K562 (cell line): ENCODE results near the gene TNNI2. TPM values are rescaled to one million over a fixed set of nuclear protein-coding genes. Genes with fewer than 3 reads are reported as not detected.

ENCODE experiments used
- CTCF ChIP-seq, 3 experiments: IDR thresholded peaks in 2 of 3; conservative IDR thresholded peaks in 1 of 3; 2 replicates each; pipeline ENCODE4 v1.5.1; 2011 to 2012; ENCODE audit warnings: low read length in 3 of 3, mild to moderate bottlenecking in 3 of 3, control low read depth in 2 of 3, improper control_type of control experiment in 1 of 3, inconsistent platforms in 1 of 3, low read depth in 1 of 3, mixed read lengths in 1 of 3, moderate library complexity in 1 of 3; ENCODE audit not compliant: insufficient read depth in 2 of 3
- E2F4 ChIP-seq: sonication (generic); formaldehyde crosslinking; IDR thresholded peaks from 2 replicates; pipeline ENCODE4 v1.8.0; 2022; ENCODE audit warnings: mild to moderate bottlenecking, low read depth, missing genetic modification reagents
- FOS ChIP-seq: IDR thresholded peaks from 3 replicates; pipeline ENCODE4 v1.6.1; 2011; ENCODE audit not compliant: insufficient read length; ENCODE audit errors: extremely low read depth
- HMG20A ChIP-seq: fragments of 450-650 bp; formaldehyde crosslinking; conservative IDR thresholded peaks from 2 replicates; pipeline ENCODE4 v1.4.0; 2020; ENCODE audit warnings: mild to moderate bottlenecking, mixed read lengths
- HNRNPH1 ChIP-seq: fragments of 200-400 bp; formaldehyde crosslinking; optimal IDR thresholded peaks from 2 replicates; pipeline ENCODE3; 2017; ENCODE audit warnings: low read depth, mild to moderate bottlenecking, low read length, moderate library complexity
- JUN ChIP-seq, 2 experiments: sonication (generic) in 1 of 2; formaldehyde crosslinking in 1 of 2; IDR thresholded peaks; 2 replicates each; pipeline versions ENCODE4 v1.6.1 to v1.8.0; 2012 to 2022; ENCODE audit warnings: borderline replicate concordance in 2 of 2, mild to moderate bottlenecking in 2 of 2, improper control_type of control experiment in 1 of 2, low read depth in 1 of 2, low read length in 1 of 2, missing genetic modification reagents in 1 of 2
- MAX ChIP-seq: sonication (generic); formaldehyde crosslinking; IDR thresholded peaks from 2 replicates; pipeline ENCODE4 v1.9.0; 2022; ENCODE audit warnings: mild to moderate bottlenecking, missing genetic modification reagents
- MXD1 ChIP-seq: fragments of 250-450 bp; sonication (Bioruptor Pico); IDR thresholded peaks from 2 replicates; pipeline ENCODE4 v1.8.0; 2021; ENCODE audit warnings: borderline replicate concordance, mild to moderate bottlenecking, moderate library complexity; ENCODE audit not compliant: poor library complexity, severe bottlenecking
- POLR2A ChIP-seq: fragments of 450-650 bp; conservative IDR thresholded peaks from 2 replicates; pipeline ENCODE4 v1.6.1; 2016
- RAD21 ChIP-seq, 2 experiments: fragments of 250-450 bp in 1 of 2; fragments of 450-650 bp in 1 of 2; sonication (Bioruptor Pico) in 1 of 2; formaldehyde crosslinking in 1 of 2; IDR thresholded peaks in 1 of 2; conservative IDR thresholded peaks in 1 of 2; 2 replicates each; pipeline versions ENCODE4 v1.4.0 to v1.8.0; 2020 to 2022; ENCODE audit warnings: mild to moderate bottlenecking in 2 of 2, moderate library complexity in 1 of 2
- RB1 ChIP-seq: fragments of 450-650 bp; IDR thresholded peaks from 2 replicates; pipeline ENCODE4 v1.6.1; 2017; ENCODE audit warnings: low read depth, mild to moderate bottlenecking
- STAG1 ChIP-seq: sonication (generic); formaldehyde crosslinking; IDR thresholded peaks from 2 replicates; pipeline ENCODE4 v1.5.0; 2020; ENCODE audit warnings: missing genetic modification reagents, borderline replicate concordance
- TFAP4 ChIP-seq: sonication (generic); formaldehyde crosslinking; IDR thresholded peaks from 2 replicates; pipeline ENCODE4 v1.8.0; 2022; ENCODE audit warnings: missing genetic modification reagents, mild to moderate bottlenecking, moderate library complexity, borderline replicate concordance
- VEZF1 ChIP-seq: fragments of 200-800 bp; sonication (Bioruptor generic); IDR thresholded peaks from 2 replicates; pipeline ENCODE4 v1.6.1; 2017; ENCODE audit warnings: missing genetic modification characterization, missing compliant biosample characterization
- YY1 ChIP-seq, 3 experiments: IDR thresholded peaks; 2 replicates each; pipeline ENCODE4 v1.6.1; 2011; ENCODE audit warnings: low read length in 2 of 3, mild to moderate bottlenecking in 2 of 3, moderate library complexity in 2 of 3, borderline replicate concordance in 1 of 3, control low read depth in 1 of 3, low read depth in 1 of 3; ENCODE audit not compliant: insufficient read depth in 3 of 3, insufficient replicate concordance in 2 of 3, control insufficient read depth in 1 of 3, insufficient read length in 1 of 3; ENCODE audit errors: extremely low read depth in 1 of 3
- polyA plus RNA-seq, 8 experiments: library from polyadenylated mRNA; depleted of rRNA in 4 of 8; stranded (reverse) in 5 of 8; unstranded in 3 of 8; fragments of >200 nt; fragmentation: Nextera tagmentation in 2 of 8; fragmentation: Illumina TruSeq in 1 of 8; extraction: Ambion mirVana in 2 of 8; extraction: Trizol in 1 of 8; gene quantifications; 2 replicates each; pipeline versions ENCODE4 v1.2.1 to v1.2.3, GENCODE V29; 2011 to 2014; ENCODE audit warnings: inconsistent platforms in 1 of 8, missing spikeins in 1 of 8
- total RNA-seq, 7 experiments: library from RNA; depleted of rRNA in 6 of 7; stranded (reverse); fragments of >200 nt in 6 of 7; fragmentation: Illumina TruSeq in 2 of 7; extraction: Trizol in 2 of 7; gene quantifications; 2 replicates each; pipeline versions ENCODE4 v1.2.1 to v1.2.3, GENCODE V29; 2011 to 2021; ENCODE audit warnings: low replicate concordance in 1 of 7

TNNI2 gene
- total and polyA plus RNA-seq, 9 of the 15 experiments (the other 6 are each of a cell fraction or from before 2014, with no cell fraction given), result not detected

- no peak for TF ChIP-seq MAX (CRISPR knock-in tag)
- no peak for TF ChIP-seq FOS
- TF ChIP-seq RB1, result peak; percentile 70; the same call in 1 of the 2 replicates
- TF ChIP-seq HNRNPH1, result no peak
- TF ChIP-seq CTCF (IDR thresholded peaks at IDR 0.05 in 2 of 3, conservative IDR thresholded peaks at IDR 0.05 in 1 of 3; ENCODE audit: insufficient read depth in 2 of 3, low read depth in 1 of 3, low read length in 3 of 3), result peak; percentile 81 to 93 (median 93)
- peak; percentile 52; the same call in 1 of the 2 replicates for TF ChIP-seq TFAP4 (CRISPR knock-in tag)
- TF ChIP-seq VEZF1 (CRISPR knock-in tag), result peak; percentile 42; the same call in 1 of the 2 replicates
- no peak for TF ChIP-seq E2F4 (CRISPR knock-in tag)
- TF ChIP-seq POLR2A, result no peak
- TF ChIP-seq MXD1 (CRISPR knock-in tag), result no peak
- TF ChIP-seq STAG1, result peak; percentile 76; the same call in 1 of the 2 replicates
- no peak for TF ChIP-seq JUN (IDR thresholded peaks at IDR 0.05; ENCODE audit: borderline replicate concordance, low read depth, low read length)
- no peak for TF ChIP-seq JUN (CRISPR knock-in tag; IDR thresholded peaks at IDR 0.05; ENCODE audit: borderline replicate concordance)
- TF ChIP-seq HMG20A (CRISPR knock-in tag), result no peak
- TF ChIP-seq YY1 (IDR thresholded peaks at IDR 0.05; ENCODE audit: borderline replicate concordance in 1 of 3, control insufficient read depth in 1 of 3, extremely low read depth in 1 of 3, insufficient read depth in 3 of 3, insufficient read length in 1 of 3, insufficient replicate concordance in 2 of 3, low read depth in 1 of 3, low read length in 2 of 3), result peak in 2 of 3 experiments; percentile 39 to 61
- TF ChIP-seq RAD21 (CRISPR knock-in tag; conservative IDR thresholded peaks at IDR 0.05 in 1 of 2, IDR thresholded peaks at IDR 0.05 in 1 of 2), result peak; percentile 79 to 93
Observed at GRCh38 chr11:1882265-1883238, 43.8 kb downstream of the TNNI2 start (continued).
